ENCODE measurements around the gene RPL5.

The RPL5 gene

DNA sequence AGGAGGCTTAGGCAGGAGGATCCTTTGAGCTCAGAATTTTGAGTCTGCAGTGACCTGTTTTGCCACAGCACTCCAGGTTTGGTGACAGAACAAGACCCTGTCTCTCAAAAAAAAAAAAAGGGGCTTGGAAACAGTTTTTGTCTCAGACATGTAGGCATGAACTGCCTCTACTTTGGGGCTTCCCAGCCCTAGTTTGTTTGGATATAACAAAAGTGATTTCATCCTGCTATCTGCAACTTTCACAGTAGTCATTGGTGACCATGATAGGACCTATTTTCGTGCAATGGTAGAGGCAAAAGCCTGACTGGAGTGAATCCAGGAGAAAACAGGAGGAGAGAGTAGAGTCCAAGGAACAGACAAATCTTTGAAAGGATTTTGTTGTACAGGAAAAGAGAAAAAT lies 26.6 kb upstream of the RPL5 start:
- no peak for DNase-seq
- no peak for ATAC-seq
- Mint-ChIP-seq H3K27ac (no peak overlapping the region), H3K4me1 (no peaks in the 10 kb centered on the region), H3K9me3 (no peaks in the 10 kb centered on the region), H3K27me3 (peaks cover 8% of the 10 kb centered on the region), H3K4me3 (no peak overlapping the region)

DNA sequence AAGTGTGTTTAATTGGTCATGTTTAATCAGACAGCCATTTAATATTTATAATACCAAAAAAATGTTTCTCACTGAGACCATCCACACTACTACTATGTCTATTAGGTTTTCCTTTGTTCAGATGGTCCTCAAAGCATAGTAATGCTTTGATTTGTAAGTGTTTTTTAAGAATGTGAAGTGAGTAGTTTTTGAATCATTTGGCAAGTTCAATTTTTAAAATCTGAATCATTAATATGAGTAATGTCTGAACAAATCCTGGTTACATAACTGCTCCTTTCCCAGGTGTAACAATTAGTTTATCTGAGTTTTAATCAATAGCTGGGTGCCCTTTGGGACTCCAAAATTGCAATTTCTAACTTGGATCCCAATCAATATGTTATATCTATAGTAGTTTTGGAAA lies 23.5 kb upstream of the RPL5 start:
- DNase-seq (no peak), ATAC-seq (no peak)
- Mint-ChIP-seq H3K27ac (no peak overlapping the region), H3K4me1 (no peaks in the 10 kb centered on the region), H3K27me3 (peaks cover 22% of the 10 kb centered on the region), H3K4me3 (no peak overlapping the region), H3K9me3 (no peaks in the 10 kb centered on the region)

GRCh38 chr1:92816732-92817131 lies 15.1 kb upstream of the RPL5 start:
- Mint-ChIP-seq H3K4me3 (no peak overlapping the region), H3K4me1 (no peaks in the 10 kb centered on the region), H3K9me3 (no peaks in the 10 kb centered on the region), H3K27ac (no peak overlapping the region), H3K27me3 (peaks cover 48% of the 10 kb centered on the region)
- ATAC-seq (no peak), DNase-seq (no peak)

DNA sequence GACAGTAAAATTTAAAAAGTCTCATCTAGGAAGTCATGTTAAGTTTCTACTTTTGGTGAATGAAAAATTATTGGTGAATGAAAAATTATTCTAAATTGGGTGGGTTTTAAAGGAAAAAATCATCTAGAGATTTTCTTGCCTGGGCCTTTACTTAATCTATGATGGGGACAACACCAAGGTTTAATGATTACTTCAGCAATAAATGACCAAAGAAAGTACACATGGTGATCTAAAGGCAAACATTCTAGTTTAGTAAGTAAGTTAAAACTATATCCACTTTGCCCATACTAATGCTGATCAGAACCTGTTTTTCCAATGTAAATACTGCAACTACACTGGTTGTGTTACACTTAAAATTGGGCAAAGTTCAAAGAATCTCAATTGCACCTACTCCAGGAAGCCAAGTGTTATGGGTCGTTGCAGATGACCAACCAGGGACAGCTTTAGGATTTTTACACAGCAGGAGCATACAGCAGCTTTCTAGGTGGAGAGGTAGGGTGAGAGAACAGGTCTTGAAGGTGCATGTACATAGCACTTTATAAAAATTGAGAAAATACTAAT lies 14.6 kb upstream of the RPL5 start:
- no peak for ATAC-seq
- Mint-ChIP-seq H3K27me3 (peaks cover 44% of the 10 kb centered on the region), H3K9me3 (no peaks in the 10 kb centered on the region)

DNA sequence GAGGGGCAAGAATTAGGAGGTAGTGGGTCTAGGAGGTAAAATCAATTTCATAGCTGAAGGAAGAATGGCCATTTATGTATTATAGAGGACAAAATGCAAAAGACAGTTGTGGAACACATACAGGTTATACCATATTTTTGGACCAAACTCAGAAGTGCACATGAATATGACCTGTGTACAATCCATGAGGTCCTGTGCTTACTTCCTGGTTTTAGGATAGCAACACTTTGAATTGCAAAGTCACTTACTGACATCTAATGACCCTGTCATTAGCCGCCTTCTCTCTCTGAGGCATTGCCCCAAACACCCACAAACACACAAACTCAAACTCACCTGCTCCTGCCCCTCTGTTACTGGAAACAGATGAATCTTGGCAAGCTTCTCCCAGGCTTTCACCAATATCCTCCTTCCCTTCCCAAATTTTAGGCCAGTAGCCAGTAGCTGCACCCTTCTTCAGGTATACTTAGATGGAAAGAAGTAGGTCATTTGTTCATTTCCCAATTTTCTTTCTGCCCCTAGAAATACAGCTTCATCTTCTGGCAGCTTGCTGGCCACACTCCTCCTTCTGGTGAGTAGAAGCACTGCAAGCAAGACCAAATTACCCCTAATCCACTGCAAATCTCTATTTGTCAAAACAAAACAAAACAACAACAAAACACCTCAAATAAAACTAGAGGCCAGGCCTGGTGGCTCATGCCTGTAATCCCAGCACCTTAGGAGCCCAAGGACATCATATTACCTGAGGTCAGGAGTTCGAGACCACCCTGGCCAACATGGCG lies 13.7 kb upstream of the RPL5 start:
- ATAC-seq (no peak), DNase-seq (peak in 1 of 2 donors; percentile 27)
- Mint-ChIP-seq H3K9me3 (no peaks in the 10 kb centered on the region), H3K4me1 (no peaks in the 10 kb centered on the region), H3K27me3 (peaks cover 38% of the 10 kb centered on the region), H3K27ac (no peak overlapping the region), H3K4me3 (no peak overlapping the region)

More for the DNA sequence above, 14.6 kb upstream of the RPL5 start:
- DNase-seq = no peak
- no peak overlapping the region for H3K4me3 Mint-ChIP-seq
- H3K4me1 Mint-ChIP-seq = no peaks in the 10 kb centered on the region
- no peak overlapping the region for H3K27ac Mint-ChIP-seq

- no peak overlapping the region for H3K4me3 Mint-ChIP-seq
- no peaks in the 10 kb centered on the region for H3K9me3 Mint-ChIP-seq
- DNase-seq (no peak), ATAC-seq (no peak)
- H3K4me1 Mint-ChIP-seq = no peaks in the 10 kb centered on the region
- no peak overlapping the region for H3K27ac Mint-ChIP-seq
- peaks cover 30% of the 10 kb centered on the region for H3K27me3 Mint-ChIP-seq
Measured at GRCh38 chr1:92820024-92820423, 11.8 kb upstream of the RPL5 start.

DNA sequence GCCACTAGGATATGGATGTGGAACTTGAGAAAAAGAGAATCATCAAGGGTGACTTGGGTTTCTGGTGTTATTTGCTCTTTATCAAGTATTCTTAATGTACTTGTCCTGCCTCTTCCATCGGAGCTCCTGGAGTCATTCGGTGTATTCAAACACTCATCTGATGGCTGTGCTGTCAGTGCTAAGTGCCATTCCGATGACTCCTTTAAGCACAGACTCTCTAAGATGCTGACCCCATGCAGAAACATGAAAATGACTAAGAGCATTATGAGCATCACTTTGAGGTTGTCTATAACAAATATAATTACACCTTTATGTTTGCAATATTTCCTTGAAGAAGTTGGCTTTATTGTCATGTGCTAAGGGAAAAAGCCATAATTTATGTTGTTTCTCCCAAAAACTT lies 11.3 kb upstream of the RPL5 start:
- no peak overlapping the region for H3K27ac Mint-ChIP-seq
- DNase-seq (no peak), ATAC-seq (no peak)
- no peaks in the 10 kb centered on the region for H3K4me1 Mint-ChIP-seq
- peaks cover 30% of the 10 kb centered on the region for H3K27me3 Mint-ChIP-seq
- H3K4me3 Mint-ChIP-seq = no peak overlapping the region
- H3K9me3 Mint-ChIP-seq = no peaks in the 10 kb centered on the region

- DNase-seq (no peak), ATAC-seq (no peak)
- Mint-ChIP-seq H3K9me3 (no peaks in the 10 kb centered on the region), H3K27me3 (peaks cover 15% of the 10 kb centered on the region), H3K4me3 (no peak overlapping the region), H3K4me1 (no peaks in the 10 kb centered on the region), H3K27ac (no peak overlapping the region)
Measured at GRCh38 chr1:92822879-92823278, 9.0 kb upstream of the RPL5 start.

- Mint-ChIP-seq H3K4me3 (no peak overlapping the region), H3K4me1 (no peaks in the 10 kb centered on the region), H3K9me3 (no peaks in the 10 kb centered on the region), H3K27me3 (no peaks in the 10 kb centered on the region), H3K27ac (no peak overlapping the region)
- no peak for DNase-seq
- no peak for ATAC-seq
Measured at GRCh38 chr1:92826792-92827191, 5.0 kb upstream of the RPL5 start.

GRCh38 chr1:92831368-92831761 lies 475 bp upstream of the RPL5 start:
- ATAC-seq (no peak), DNase-seq (peak in 1 of 2 donors; percentile 13)
- H3K4me3 Mint-ChIP-seq = peak overlapping the region; percentile 87
- no peaks in the 10 kb centered on the region for H3K27me3 Mint-ChIP-seq
- H3K9me3 Mint-ChIP-seq = no peaks in the 10 kb centered on the region
- H3K27ac Mint-ChIP-seq = peak overlapping the region; percentile 88 to 100
- H3K4me1 Mint-ChIP-seq = peaks cover 29% of the 10 kb centered on the region

DNA sequence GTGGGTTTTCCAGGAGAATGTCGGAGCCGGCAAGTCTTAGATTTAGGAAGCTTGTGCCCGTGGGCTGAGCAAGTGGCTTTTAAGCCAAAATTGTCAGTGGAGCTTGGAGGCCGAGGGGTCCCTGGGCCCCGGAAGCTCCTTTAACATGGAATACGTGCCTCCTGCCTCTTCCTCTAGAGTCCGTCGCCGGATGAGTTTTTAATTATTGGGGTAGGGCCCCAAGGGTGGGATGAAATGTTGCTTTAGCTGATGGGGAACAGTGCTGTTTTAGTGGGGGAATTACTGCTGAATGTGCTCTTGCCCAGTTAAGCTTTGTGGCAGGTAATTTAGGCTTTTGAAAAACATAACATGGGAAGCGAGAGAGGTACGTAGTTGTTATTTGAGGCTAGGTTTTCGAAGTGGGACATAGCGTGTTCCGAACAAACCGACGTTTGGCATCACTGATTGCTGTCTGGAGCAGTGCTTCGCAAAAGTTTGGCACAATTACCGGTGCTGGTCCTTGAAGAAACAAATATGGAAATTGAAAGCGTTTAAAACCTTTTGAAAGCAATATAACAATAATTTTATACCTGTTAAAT lies 786 bp downstream of the RPL5 start:
- DNase-seq = no peak
- H3K9me3 Mint-ChIP-seq = no peaks in the 10 kb centered on the region
- H3K27ac Mint-ChIP-seq = peak overlapping the region; percentile 99 to 100
- peak overlapping the region; percentile 87 for H3K4me3 Mint-ChIP-seq
- H3K27me3 Mint-ChIP-seq = no peaks in the 10 kb centered on the region
- peak; percentile 1 for ATAC-seq
- peaks cover 42% of the 10 kb centered on the region for H3K4me1 Mint-ChIP-seq

- Mint-ChIP-seq H3K27me3 (no peaks in the 10 kb centered on the region), H3K4me3 (peak overlapping the region; percentile 87), H3K27ac (peak overlapping the region; percentile 99 to 100), H3K9me3 (no peaks in the 10 kb centered on the region), H3K4me1 (peaks cover 54% of the 10 kb centered on the region)
- DNase-seq = no peak
- ATAC-seq = no peak
Measured at GRCh38 chr1:92833840-92834239, 2.0 kb downstream of the RPL5 start.

DNA sequence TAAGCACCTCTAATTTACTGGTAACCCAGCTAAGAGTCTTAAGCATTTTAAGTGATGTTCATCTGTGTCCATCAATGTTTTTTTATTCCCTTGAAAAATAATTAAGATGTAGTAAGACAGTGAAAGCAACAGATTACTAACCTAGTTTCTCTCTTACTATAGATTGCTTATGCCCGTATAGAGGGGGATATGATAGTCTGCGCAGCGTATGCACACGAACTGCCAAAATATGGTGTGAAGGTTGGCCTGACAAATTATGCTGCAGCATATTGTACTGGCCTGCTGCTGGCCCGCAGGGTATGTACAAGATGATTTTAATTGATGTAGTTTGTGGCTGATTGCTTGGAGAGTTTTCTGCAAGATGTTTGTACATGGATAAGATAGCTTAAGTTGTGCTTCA lies 2.8 kb downstream of the RPL5 start:
- no peak for DNase-seq
- Mint-ChIP-seq H3K9me3 (no peaks in the 10 kb centered on the region), H3K27me3 (no peaks in the 10 kb centered on the region), H3K27ac (peak overlapping the region; percentile 57 to 99), H3K4me1 (peaks cover 62% of the 10 kb centered on the region), H3K4me3 (peak overlapping the region; percentile 87)
- ATAC-seq = no peak

DNA sequence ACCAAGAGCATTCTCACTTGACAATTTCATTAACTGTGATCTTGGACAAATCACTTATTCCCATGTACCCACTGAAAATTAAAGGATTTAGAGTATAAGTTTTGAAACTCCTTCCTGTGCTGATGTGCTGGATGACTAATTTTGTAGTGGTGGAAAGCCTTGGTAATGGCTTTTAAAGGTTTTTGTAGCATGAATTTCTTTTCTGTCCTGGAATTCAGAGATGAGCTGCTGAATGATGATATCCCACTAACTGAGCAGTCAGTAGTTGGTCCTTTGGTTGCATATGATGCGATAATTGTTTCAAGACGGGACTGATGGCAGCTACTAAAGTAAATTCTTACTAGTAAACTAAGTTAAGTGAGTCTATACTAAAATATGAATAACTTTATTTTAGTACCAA lies 5.2 kb downstream of the RPL5 start:
- Mint-ChIP-seq H3K4me3 (peak overlapping the region; percentile 45 to 87), H3K27me3 (no peaks in the 10 kb centered on the region), H3K27ac (no peak overlapping the region), H3K9me3 (no peaks in the 10 kb centered on the region), H3K4me1 (peaks cover 76% of the 10 kb centered on the region)
- DNase-seq (no peak), ATAC-seq (no peak)

DNA sequence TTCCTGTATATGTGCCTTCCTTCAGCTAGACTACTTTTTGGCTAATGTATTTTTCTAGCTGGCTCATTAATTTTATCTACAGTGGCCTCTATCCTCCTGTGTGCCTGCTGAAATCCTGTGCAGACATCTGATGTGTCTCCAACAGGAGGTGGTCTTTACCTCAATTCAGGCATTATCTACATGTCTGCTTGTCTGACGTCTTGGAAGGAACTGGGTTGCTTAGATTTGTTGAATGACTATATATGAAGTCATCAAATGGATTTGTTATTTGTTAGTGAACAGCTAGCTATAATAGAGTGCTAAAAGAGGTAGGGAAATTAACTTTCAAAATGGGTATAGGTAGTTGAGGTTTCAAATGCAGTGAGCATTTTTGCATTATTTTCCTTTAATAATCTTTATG lies 6.7 kb downstream of the RPL5 start:
- Mint-ChIP-seq H3K9me3 (no peaks in the 10 kb centered on the region), H3K4me3 (peak overlapping the region; percentile 54 to 55), H3K27ac (peak overlapping the region in 1 of 2 donors; percentile 3), H3K4me1 (peaks cover 81% of the 10 kb centered on the region), H3K27me3 (no peaks in the 10 kb centered on the region)
- ATAC-seq (no peak), DNase-seq (no peak)

DNA sequence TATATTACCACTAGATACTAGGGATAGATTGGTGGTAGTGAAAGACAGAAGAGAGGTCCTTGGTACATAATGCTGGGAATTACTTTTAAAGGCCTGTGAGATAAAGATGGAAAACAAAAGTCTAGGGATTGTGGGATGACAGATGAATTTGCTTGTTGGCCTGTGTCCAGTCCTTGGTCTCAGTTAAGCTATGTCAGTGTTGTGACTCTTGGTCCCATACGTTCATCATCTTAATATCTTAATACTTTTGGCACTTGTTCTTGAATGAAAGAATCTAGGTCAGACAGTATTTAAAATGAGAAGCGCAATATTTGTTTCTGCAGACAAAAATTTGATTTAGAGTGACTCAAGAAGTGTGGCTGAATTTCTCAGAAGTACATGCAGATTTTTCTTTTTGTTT lies 7.6 kb downstream of the RPL5 start:
- Mint-ChIP-seq H3K27ac (peak overlapping the region in 1 of 2 donors; percentile 68), H3K27me3 (no peaks in the 10 kb centered on the region), H3K4me3 (peak overlapping the region; percentile 29 to 31), H3K4me1 (peaks cover 72% of the 10 kb centered on the region), H3K9me3 (no peaks in the 10 kb centered on the region)
- DNase-seq (no peak), ATAC-seq (no peak)
